ENCODE data around the gene RPL3.

RPL3 gene

DNA sequence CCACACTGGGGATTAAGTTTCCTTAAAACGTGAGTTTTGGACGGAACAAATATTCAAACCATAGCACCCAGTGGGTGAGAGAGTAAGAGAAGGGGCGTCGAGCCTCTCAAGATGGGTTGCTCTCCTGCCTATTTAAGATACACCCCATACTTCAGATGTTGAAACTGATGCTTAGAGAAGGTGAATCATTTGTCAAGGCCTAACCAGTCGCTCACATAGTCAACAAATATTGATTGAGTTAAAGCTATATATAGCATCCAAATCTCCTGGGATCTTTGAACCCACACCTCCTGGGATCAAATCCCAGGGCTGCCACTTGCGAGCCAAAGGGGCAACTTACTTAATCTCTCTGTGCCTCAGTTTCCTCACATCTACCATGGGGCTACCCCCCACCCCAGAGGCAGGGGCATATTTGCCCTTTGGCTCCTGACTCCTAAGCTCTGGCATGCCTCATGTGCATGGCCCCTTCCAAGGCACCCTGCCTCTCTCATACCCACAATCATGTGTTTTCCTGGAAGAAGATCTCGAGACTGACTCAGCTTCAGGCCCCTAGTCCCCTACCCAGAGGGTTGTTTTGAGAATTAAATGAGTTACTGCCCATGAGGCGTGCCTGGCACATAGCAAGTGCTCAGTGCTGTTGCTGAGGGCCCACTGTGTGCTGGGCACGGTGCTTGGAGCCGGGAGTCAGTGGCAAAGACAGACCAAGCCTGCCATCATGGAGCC lies 55.6 kb downstream of the RPL3 start:
- TF ChIP-seq CTBP1 (IDR thresholded peaks at IDR 0.05; ENCODE audit: borderline replicate concordance) (no peak), NFRKB (IDR thresholded peaks at IDR 0.05) (no peak), L3MBTL2 (conservative IDR thresholded peaks at IDR 0.05) (no peak), ARNT (IDR thresholded peaks at IDR 0.05) (no peak), HDGF (IDR thresholded peaks at IDR 0.05; ENCODE audit: borderline replicate concordance) (no peak), SP1 (IDR thresholded peaks at IDR 0.05) (no peak), BHLHE40 (IDR thresholded peaks at IDR 0.05; ENCODE audit: borderline replicate concordance) (no peak), ZNF384 (IDR thresholded peaks at IDR 0.05) (no peak)
- TF ChIP-seq, protein P1, sequence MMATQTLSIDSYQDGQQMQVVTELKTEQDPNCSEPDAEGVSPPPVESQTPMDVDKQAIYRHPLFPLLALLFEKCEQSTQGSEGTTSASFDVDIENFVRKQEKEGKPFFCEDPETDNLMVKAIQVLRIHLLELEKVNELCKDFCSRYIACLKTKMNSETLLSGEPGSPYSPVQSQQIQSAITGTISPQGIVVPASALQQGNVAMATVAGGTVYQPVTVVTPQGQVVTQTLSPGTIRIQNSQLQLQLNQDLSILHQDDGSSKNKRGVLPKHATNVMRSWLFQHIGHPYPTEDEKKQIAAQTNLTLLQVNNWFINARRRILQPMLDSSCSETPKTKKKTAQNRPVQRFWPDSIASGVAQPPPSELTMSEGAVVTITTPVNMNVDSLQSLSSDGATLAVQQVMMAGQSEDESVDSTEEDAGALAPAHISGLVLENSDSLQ (IDR thresholded peaks at IDR 0.05): no peak
- POLR2A ChIA-PET: no interaction called here

More for the DNA sequence above, 55.6 kb downstream of the RPL3 start:
- DNase-seq (ENCODE audit: extremely low spot score): no peak
- CTCF ChIA-PET: no interaction called here

Data from HEK293T (cell line).